Measurements from ENCODE around the gene MYH6. TPM values are rescaled to one million over a fixed set of nuclear protein-coding genes. Genes with fewer than 3 reads are reported as not detected.

The MYH6 gene
- total RNA-seq, 1 donor from 2014 or later = 3.4 TPM

GRCh38 chr14:23406244-23406643, 1.8 kb downstream of the MYH6 start:
- Histone ChIP-seq H3K36me3 (no peaks in the 10 kb centered on the region), H3K27me3 (no peaks in the 10 kb centered on the region), H3K9me3 (no peaks in the 10 kb centered on the region), H3K4me1 (no peaks in the 10 kb centered on the region), H3K27ac (no peak overlapping the region), H3K4me3 (no peak overlapping the region)
- ATAC-seq = no peak
- no peak for DNase-seq
- intact Hi-C loops (cut with DNase I) = no loop called here
- TF ChIP-seq CTCF (IDR thresholded peaks at IDR 0.05) = no peak

- ATAC-seq (no peak), DNase-seq (no peak)
- Histone ChIP-seq H3K27me3 (no peaks in the 10 kb centered on the region), H3K4me3 (no peak overlapping the region), H3K36me3 (no peaks in the 10 kb centered on the region), H3K4me1 (no peaks in the 10 kb centered on the region), H3K27ac (no peak overlapping the region), H3K9me3 (no peaks in the 10 kb centered on the region)
- TF ChIP-seq CTCF (IDR thresholded peaks at IDR 0.05) = no peak
- intact Hi-C loops (cut with DNase I) = no loop called here
These were observed 2.5 kb downstream of the MYH6 start for GRCh38 chr14:23405516-23406025.

GRCh38 chr14:23405096-23405495, 3.0 kb downstream of the MYH6 start:
- H3K4me3 ChIP-seq = no peak overlapping the region
- ATAC-seq = no peak
- no peaks in the 10 kb centered on the region for H3K9me3 ChIP-seq
- H3K4me1 ChIP-seq = no peaks in the 10 kb centered on the region
- no peak for DNase-seq
- no peak overlapping the region for H3K27ac ChIP-seq
- intact Hi-C loops (cut with DNase I) = no loop called here
- no peak for TF ChIP-seq CTCF (IDR thresholded peaks at IDR 0.05)
- H3K27me3 ChIP-seq = no peaks in the 10 kb centered on the region
- no peaks in the 10 kb centered on the region for H3K36me3 ChIP-seq

GRCh38 chr14:23404331-23404900, 3.7 kb downstream of the MYH6 start:
- intact Hi-C loops (cut with DNase I) = no loop called here
- Histone ChIP-seq H3K4me1 (no peaks in the 10 kb centered on the region), H3K9me3 (no peaks in the 10 kb centered on the region), H3K36me3 (no peaks in the 10 kb centered on the region), H3K27ac (no peak overlapping the region), H3K4me3 (no peak overlapping the region), H3K27me3 (no peaks in the 10 kb centered on the region)
- DNase-seq (no peak), ATAC-seq (no peak)
- TF ChIP-seq CTCF (IDR thresholded peaks at IDR 0.05) = no peak

- no peak for ATAC-seq
- no peak for TF ChIP-seq CTCF (IDR thresholded peaks at IDR 0.05)
- Histone ChIP-seq H3K36me3 (no peaks in the 10 kb centered on the region), H3K27ac (no peak overlapping the region), H3K9me3 (no peaks in the 10 kb centered on the region), H3K27me3 (no peaks in the 10 kb centered on the region), H3K4me1 (no peaks in the 10 kb centered on the region), H3K4me3 (no peak overlapping the region)
- intact Hi-C loops (cut with DNase I) = no loop called here
- DNase-seq = no peak
These were observed 4.2 kb downstream of the MYH6 start for GRCh38 chr14:23403908-23404307.

GRCh38 chr14:23403139-23403438, 5.0 kb downstream of the MYH6 start:
- no peak for ATAC-seq
- intact Hi-C loops (cut with DNase I) = no loop called here
- Histone ChIP-seq H3K36me3 (no peaks in the 10 kb centered on the region), H3K4me1 (no peaks in the 10 kb centered on the region), H3K9me3 (no peaks in the 10 kb centered on the region), H3K27ac (no peak overlapping the region), H3K27me3 (no peaks in the 10 kb centered on the region), H3K4me3 (no peak overlapping the region)
- no peak for TF ChIP-seq CTCF (IDR thresholded peaks at IDR 0.05)
- peak; percentile 46 for DNase-seq
